Endothelial cell (in vitro differentiated cells): ENCODE results near the gene SIRPA. TPM values are rescaled to one million over a fixed set of nuclear protein-coding genes. Genes with fewer than 3 reads are reported as not detected.

ENCODE experiments used
- DNase-seq: peaks from one replicate; pipeline ENCODE4 v3.0.0; 2021; ENCODE audit warnings: low spot score
- H3K27ac Mint-ChIP-seq: one replicate; pipeline ENCODE4 v1.8.0; 2021; ENCODE audit warnings: mixed read lengths, inconsistent platforms; ENCODE audit not compliant: unreplicated experiment
- H3K27me3 Mint-ChIP-seq: one replicate; pipeline ENCODE4 v1.8.0; 2021; ENCODE audit warnings: mild to moderate bottlenecking, moderate library complexity, mixed read lengths, inconsistent platforms; ENCODE audit not compliant: unreplicated experiment
- H3K36me3 Mint-ChIP-seq: one replicate; pipeline ENCODE4 v1.8.0; 2021; ENCODE audit warnings: mild to moderate bottlenecking, low read depth, mixed read lengths, inconsistent platforms; ENCODE audit not compliant: unreplicated experiment
- H3K4me1 Mint-ChIP-seq: one replicate; pipeline ENCODE4 v1.8.0; 2021; ENCODE audit warnings: mild to moderate bottlenecking, mixed read lengths, inconsistent platforms; ENCODE audit not compliant: unreplicated experiment
- H3K4me3 Mint-ChIP-seq: one replicate; pipeline ENCODE4 v1.8.0; 2021; ENCODE audit warnings: mild to moderate bottlenecking, mixed read lengths, inconsistent platforms; ENCODE audit not compliant: unreplicated experiment
- H3K9me3 Mint-ChIP-seq: one replicate; pipeline ENCODE4 v1.8.0; 2021; ENCODE audit warnings: mixed read lengths, inconsistent platforms; ENCODE audit not compliant: unreplicated experiment
- CTCF ChIP-seq: fragments of 200-600 bp; sonication (generic); IDR thresholded peaks from one replicate; pipeline ENCODE4 v1.5.0; 2021; ENCODE audit warnings: antibody characterized with exemption; ENCODE audit not compliant: unreplicated experiment
- total RNA-seq: library from RNA; stranded (reverse); fragmentation: NEBNext Ultra II Directional; extraction: Animal tissue kit (Norgen Biotek cat#: 25700); gene quantifications from one replicate; pipeline ENCODE4 v1.2.1, GENCODE V29; 2021; ENCODE audit not compliant: unreplicated experiment

SIRPA gene
- total RNA-seq, 1 donor from 2014 or later, result 132 TPM

GRCh38 chr20:1867495-1868260, 27.5 kb upstream of the SIRPA start:
- peak; percentile 42 for DNase-seq
- peaks cover 39% of the 10 kb centered on the region for H3K4me1 Mint-ChIP-seq
- H3K9me3 Mint-ChIP-seq, result peaks cover 5% of the 10 kb centered on the region
- H3K27me3 Mint-ChIP-seq, result peaks cover 10% of the 10 kb centered on the region
- no peak overlapping the region for H3K4me3 Mint-ChIP-seq
- peaks cover 7% of the 10 kb centered on the region for H3K36me3 Mint-ChIP-seq
- no peak overlapping the region for H3K27ac Mint-ChIP-seq
- TF ChIP-seq CTCF, result no peak

- Mint-ChIP-seq H3K4me1 (peaks cover 35% of the 10 kb centered on the region), H3K9me3 (peaks cover 5% of the 10 kb centered on the region), H3K36me3 (peaks cover 11% of the 10 kb centered on the region), H3K4me3 (no peak overlapping the region), H3K27ac (peak overlapping the region; percentile 50), H3K27me3 (peaks cover 8% of the 10 kb centered on the region)
- TF ChIP-seq CTCF, result no peak
- no peak for DNase-seq
Observed at GRCh38 chr20:1868856-1869255, 26.4 kb upstream of the SIRPA start.

- H3K4me3 Mint-ChIP-seq, result no peak overlapping the region
- DNase-seq, result no peak
- peaks cover 14% of the 10 kb centered on the region for H3K36me3 Mint-ChIP-seq
- H3K27me3 Mint-ChIP-seq, result peaks cover 9% of the 10 kb centered on the region
- peaks cover 42% of the 10 kb centered on the region for H3K4me1 Mint-ChIP-seq
- peaks cover 5% of the 10 kb centered on the region for H3K9me3 Mint-ChIP-seq
- TF ChIP-seq CTCF, result no peak
- H3K27ac Mint-ChIP-seq, result no peak overlapping the region
Observed at GRCh38 chr20:1870323-1870722, 24.9 kb upstream of the SIRPA start.

GRCh38 chr20:1870792-1871550, 24.2 kb upstream of the SIRPA start:
- peaks cover 15% of the 10 kb centered on the region for H3K36me3 Mint-ChIP-seq
- H3K27me3 Mint-ChIP-seq, result peaks cover 12% of the 10 kb centered on the region
- DNase-seq, result no peak
- peak overlapping the region; percentile 32 for H3K27ac Mint-ChIP-seq
- H3K4me1 Mint-ChIP-seq, result peaks cover 45% of the 10 kb centered on the region
- peaks cover 5% of the 10 kb centered on the region for H3K9me3 Mint-ChIP-seq
- H3K4me3 Mint-ChIP-seq, result no peak overlapping the region
- no peak for TF ChIP-seq CTCF
